Parathyroid adenoma (tissue), 2 donors: Measurements from ENCODE around the gene HIC1.

Source experiments
- H2AFZ ChIP-seq: fragments of 300-600 bp; sonication (generic); one replicate; pipeline ENCODE4 v1.7.0; 2017; ENCODE audit warnings: antibody characterized with exemption, mild to moderate bottlenecking
- H3K27ac ChIP-seq: fragments of 300-600 bp; sonication (generic); one replicate; pipeline ENCODE4 v1.7.0; 2017
- H3K27me3 ChIP-seq: fragments of 300-600 bp; sonication (generic); one replicate; pipeline ENCODE4 v1.7.0; 2017; ENCODE audit warnings: low read length; ENCODE audit not compliant: control insufficient read depth, insufficient read depth
- H3K36me3 ChIP-seq: fragments of 300-600 bp; sonication (generic); one replicate; pipeline ENCODE4 v1.7.0; 2017; ENCODE audit warnings: low read length; ENCODE audit not compliant: control insufficient read depth, insufficient read depth
- H3K4me1 ChIP-seq: fragments of 300-600 bp; sonication (generic); one replicate; pipeline ENCODE4 v1.7.0; 2017; ENCODE audit warnings: control low read depth
- H3K4me2 ChIP-seq: fragments of 300-600 bp; sonication (generic); one replicate; pipeline ENCODE4 v1.7.0; 2017; ENCODE audit warnings: low read length
- H3K4me3 ChIP-seq: fragments of 300-600 bp; sonication (generic); one replicate; pipeline ENCODE4 v1.7.0; 2017; ENCODE audit warnings: low read depth, low read length
- H3K79me2 ChIP-seq: fragments of 300-600 bp; sonication (generic); one replicate; pipeline ENCODE4 v1.7.0; 2017; ENCODE audit warnings: control low read depth
- H3K9ac ChIP-seq: fragments of 300-600 bp; sonication (generic); one replicate; pipeline ENCODE4 v1.7.0; 2017; ENCODE audit warnings: mild to moderate bottlenecking
- H3K9me3 ChIP-seq: fragments of 300-600 bp; sonication (generic); one replicate; pipeline ENCODE4 v1.7.0; 2017; ENCODE audit warnings: low read length; ENCODE audit not compliant: control insufficient read depth
- CTCF ChIP-seq: fragments of 300-600 bp; sonication (generic); IDR thresholded peaks from one replicate; pipeline ENCODE4 v1.7.0; 2017; ENCODE audit warnings: antibody characterized with exemption, mild to moderate bottlenecking
- donor health status: primary hyperparathyroidism.

The HIC1 gene

GRCh38 chr17:2075336-2076086, 20.6 kb downstream of the HIC1 start:
- no peak overlapping the region for H3K4me2 ChIP-seq
- no peaks in the 10 kb centered on the region for H3K27me3 ChIP-seq
- H2AFZ ChIP-seq = no peak overlapping the region
- H3K36me3 ChIP-seq = no peaks in the 10 kb centered on the region
- no peak overlapping the region for H3K4me3 ChIP-seq
- TF ChIP-seq CTCF = no peak
- H3K27ac ChIP-seq = peak overlapping the region; percentile 39
- no peak overlapping the region for H3K9ac ChIP-seq
- H3K9me3 ChIP-seq = no peaks in the 10 kb centered on the region
- H3K79me2 ChIP-seq = no peaks in the 10 kb centered on the region
- peaks cover 5% of the 10 kb centered on the region for H3K4me1 ChIP-seq

GRCh38 chr17:2076087-2076984, 21.4 kb downstream of the HIC1 start:
- H3K27me3 ChIP-seq = no peaks in the 10 kb centered on the region
- H2AFZ ChIP-seq = no peak overlapping the region
- TF ChIP-seq CTCF = no peak
- no peaks in the 10 kb centered on the region for H3K9me3 ChIP-seq
- no peaks in the 10 kb centered on the region for H3K36me3 ChIP-seq
- H3K4me2 ChIP-seq = no peak overlapping the region
- H3K79me2 ChIP-seq = no peaks in the 10 kb centered on the region
- peak overlapping the region; percentile 24 for H3K27ac ChIP-seq
- H3K4me1 ChIP-seq = no peaks in the 10 kb centered on the region
- no peak overlapping the region for H3K9ac ChIP-seq
- no peak overlapping the region for H3K4me3 ChIP-seq

- TF ChIP-seq CTCF = no peak
- H2AFZ ChIP-seq = no peak overlapping the region
- H3K9ac ChIP-seq = no peak overlapping the region
- H3K4me2 ChIP-seq = no peak overlapping the region
- no peaks in the 10 kb centered on the region for H3K79me2 ChIP-seq
- H3K4me1 ChIP-seq = no peaks in the 10 kb centered on the region
- H3K36me3 ChIP-seq = no peaks in the 10 kb centered on the region
- no peaks in the 10 kb centered on the region for H3K27me3 ChIP-seq
- H3K4me3 ChIP-seq = no peak overlapping the region
- H3K27ac ChIP-seq = no peak overlapping the region
- no peaks in the 10 kb centered on the region for H3K9me3 ChIP-seq
These were observed 22.1 kb downstream of the HIC1 start for GRCh38 chr17:2077040-2077439.

- Histone ChIP-seq H3K4me2 (no peak overlapping the region), H3K4me3 (no peak overlapping the region), H3K79me2 (no peaks in the 10 kb centered on the region), H2AFZ (no peak overlapping the region), H3K9ac (no peak overlapping the region), H3K36me3 (no peaks in the 10 kb centered on the region), H3K27me3 (no peaks in the 10 kb centered on the region), H3K27ac (no peak overlapping the region), H3K9me3 (no peaks in the 10 kb centered on the region), H3K4me1 (peaks cover 11% of the 10 kb centered on the region)
- TF ChIP-seq CTCF = no peak
These were observed 26.7 kb downstream of the HIC1 start for GRCh38 chr17:2081564-2081963.
